ENCODE results near the gene CCDC15. TPM values are rescaled to one million over a fixed set of nuclear protein-coding genes. Genes with fewer than 3 reads are reported as not detected.

Gene CCDC15
- total RNA-seq = 1 to 10 TPM; 3.6 to 7.1 TPM

GRCh38 chr11:124953753-124954589 is at the start of gene CCDC15:
CCDC15 (plus strand) TSS chr11:124954202; CDS start chr11:124954733, 531 bp downstream.
- peak within 1 kb of the TSS; percentile 47 to 54 for H3K4me3 ChIP-seq
- no peaks in the 10 kb centered on the region for H3K27me3 ChIP-seq (replicated peaks; ENCODE audit: insufficient read depth)
- peak; percentile 99 for TF ChIP-seq POLR2AphosphoS5 (IDR thresholded peaks at IDR 0.05)
- peak in 1 of 4 experiments; percentile 17 for TF ChIP-seq CTCF (IDR thresholded peaks at IDR 0.05)
- TF ChIP-seq POLR2A (IDR thresholded peaks at IDR 0.05) = peak; percentile 77
- peak within 1 kb of the TSS; percentile 80 for H3K27ac ChIP-seq
- intact Hi-C loops (cut with DNase I) = loop anchor here (10.0 kb wide), 1 partner anchor 481 kb away; no protein-coding TSS in a partner anchor
- H3K9me3 ChIP-seq = no peaks in the 10 kb centered on the region
- 0% methylated on average over 46 of the region's 54 CpGs for WGBS
- no peaks in the 10 kb centered on the region for H3K4me1 ChIP-seq (replicated peaks)
- DNase-seq (ENCODE audit: low spot score) = peak; percentile 96
- no peaks in the 10 kb centered on the region for H3K36me3 ChIP-seq

GRCh38 chr11:124915541-124916369 is 38.2 kb upstream of the CCDC15 start:
- TF ChIP-seq CTCF (IDR thresholded peaks at IDR 0.05) = no peak
- TF ChIP-seq POLR2AphosphoS5 (IDR thresholded peaks at IDR 0.05) = no peak
- TF ChIP-seq POLR2A (IDR thresholded peaks at IDR 0.05) = no peak
- intact Hi-C loops (cut with DNase I) = no loop called here
- WGBS = 87% methylated on average over 3 of the region's 3 CpGs
- no peak for DNase-seq (ENCODE audit: low spot score)
- no peaks in the 10 kb centered on the region for H3K9me3 ChIP-seq
- H3K4me3 ChIP-seq = no peak overlapping the region
- H3K27me3 ChIP-seq (replicated peaks; ENCODE audit: insufficient read depth) = no peaks in the 10 kb centered on the region
- H3K27ac ChIP-seq = no peak overlapping the region
- no peaks in the 10 kb centered on the region for H3K36me3 ChIP-seq
- H3K4me1 ChIP-seq (replicated peaks) = no peaks in the 10 kb centered on the region

- Histone ChIP-seq H3K27me3 (replicated peaks; ENCODE audit: insufficient read depth) (no peaks in the 10 kb centered on the region), H3K36me3 (no peaks in the 10 kb centered on the region), H3K27ac (no peak overlapping the region), H3K4me3 (no peak overlapping the region), H3K9me3 (no peaks in the 10 kb centered on the region), H3K4me1 (replicated peaks) (no peaks in the 10 kb centered on the region)
- no peak for TF ChIP-seq POLR2A (IDR thresholded peaks at IDR 0.05)
- no peak for TF ChIP-seq POLR2AphosphoS5 (IDR thresholded peaks at IDR 0.05)
- TF ChIP-seq CTCF (IDR thresholded peaks at IDR 0.05) = no peak
- intact Hi-C loops (cut with DNase I) = no loop called here
- no peak for DNase-seq (ENCODE audit: low spot score)
Measured at GRCh38 chr11:124916370-124916710, 37.7 kb upstream of the CCDC15 start.

- no peaks in the 10 kb centered on the region for H3K9me3 ChIP-seq
- no peaks in the 10 kb centered on the region for H3K27me3 ChIP-seq (replicated peaks; ENCODE audit: insufficient read depth)
- intact Hi-C loops (cut with DNase I) = no loop called here
- 61% methylated on average over 6 of the region's 6 CpGs for WGBS
- no peak for DNase-seq (ENCODE audit: low spot score)
- H3K36me3 ChIP-seq = no peaks in the 10 kb centered on the region
- H3K27ac ChIP-seq = no peak overlapping the region
- no peak overlapping the region for H3K4me3 ChIP-seq
- no peaks in the 10 kb centered on the region for H3K4me1 ChIP-seq (replicated peaks)
- TF ChIP-seq POLR2AphosphoS5 (IDR thresholded peaks at IDR 0.05) (no peak), CTCF (IDR thresholded peaks at IDR 0.05) (no peak), POLR2A (IDR thresholded peaks at IDR 0.05) (no peak)
Measured at GRCh38 chr11:124917115-124917637, 36.8 kb upstream of the CCDC15 start.
